ENCODE measurements around the gene ATG5.

ATG5 gene

DNA sequence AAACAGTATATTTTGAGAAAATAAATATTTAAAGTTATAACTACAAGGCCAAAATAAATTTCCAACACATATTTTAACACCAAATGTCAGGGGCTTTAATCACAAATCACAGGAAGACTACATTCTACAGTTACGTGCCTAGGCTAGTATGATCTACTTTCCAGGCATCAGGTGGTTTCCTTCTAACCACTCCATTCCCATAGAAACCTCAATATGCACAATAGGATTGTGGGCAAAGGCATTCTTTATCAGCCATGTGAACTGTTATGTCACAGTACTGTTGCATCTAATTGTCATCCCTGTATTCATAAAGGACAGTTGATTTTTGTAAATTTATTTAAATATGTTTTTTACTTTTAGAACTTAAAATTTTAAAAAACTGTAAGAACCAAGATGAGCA, 32.4 kb downstream of the ATG5 start:
- Histone ChIP-seq H3K27ac (no peak overlapping the region), H3K27me3 (ENCODE audit: insufficient read depth, low read depth) (no peaks in the 10 kb centered on the region), H3K9ac (no peak overlapping the region), H3K4me3 (IDR thresholded peaks at IDR 0.05; ENCODE audit: insufficient read depth, low read depth, low read length) (no peak overlapping the region), H3K4me2 (no peak overlapping the region), H3K79me2 (ENCODE audit: insufficient read depth, low read depth) (no peaks in the 10 kb centered on the region; the same call in 1 of the 2 replicates), H4K20me1 (ENCODE audit: insufficient read depth) (no peaks in the 10 kb centered on the region), H3K36me3 (ENCODE audit: insufficient read depth) (no peaks in the 10 kb centered on the region), H2AFZ (ENCODE audit: low read depth) (no peak overlapping the region), H3K4me1 (ENCODE audit: low read depth, poor library complexity, severe bottlenecking) (peaks cover 21% of the 10 kb centered on the region)
- TF ChIP-seq, protein P1, sequence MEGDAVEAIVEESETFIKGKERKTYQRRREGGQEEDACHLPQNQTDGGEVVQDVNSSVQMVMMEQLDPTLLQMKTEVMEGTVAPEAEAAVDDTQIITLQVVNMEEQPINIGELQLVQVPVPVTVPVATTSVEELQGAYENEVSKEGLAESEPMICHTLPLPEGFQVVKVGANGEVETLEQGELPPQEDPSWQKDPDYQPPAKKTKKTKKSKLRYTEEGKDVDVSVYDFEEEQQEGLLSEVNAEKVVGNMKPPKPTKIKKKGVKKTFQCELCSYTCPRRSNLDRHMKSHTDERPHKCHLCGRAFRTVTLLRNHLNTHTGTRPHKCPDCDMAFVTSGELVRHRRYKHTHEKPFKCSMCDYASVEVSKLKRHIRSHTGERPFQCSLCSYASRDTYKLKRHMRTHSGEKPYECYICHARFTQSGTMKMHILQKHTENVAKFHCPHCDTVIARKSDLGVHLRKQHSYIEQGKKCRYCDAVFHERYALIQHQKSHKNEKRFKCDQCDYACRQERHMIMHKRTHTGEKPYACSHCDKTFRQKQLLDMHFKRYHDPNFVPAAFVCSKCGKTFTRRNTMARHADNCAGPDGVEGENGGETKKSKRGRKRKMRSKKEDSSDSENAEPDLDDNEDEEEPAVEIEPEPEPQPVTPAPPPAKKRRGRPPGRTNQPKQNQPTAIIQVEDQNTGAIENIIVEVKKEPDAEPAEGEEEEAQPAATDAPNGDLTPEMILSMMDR (conservative IDR thresholded peaks at IDR 0.05; ENCODE audit: low read depth, low read length) = no peak

DNA sequence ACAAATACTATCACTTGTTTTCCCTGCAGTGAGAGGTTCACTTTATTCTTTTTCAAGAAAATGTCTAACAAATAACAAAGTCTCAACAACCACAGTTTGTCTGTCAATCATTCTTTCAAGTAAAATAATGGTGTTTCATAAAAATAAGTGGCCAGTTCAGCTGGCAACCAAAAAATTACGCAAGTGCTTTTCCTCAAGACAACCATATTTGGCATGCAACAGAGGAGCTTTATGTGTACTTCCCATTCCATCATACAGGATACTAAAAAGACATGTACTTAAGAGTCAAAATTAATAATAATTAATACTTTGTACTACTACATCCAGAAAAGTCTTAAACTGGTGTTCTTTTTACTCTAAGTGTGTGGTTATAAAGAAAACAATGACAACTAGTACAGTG, 34.6 kb downstream of the ATG5 start:
- H3K36me3 ChIP-seq (ENCODE audit: insufficient read depth) = no peaks in the 10 kb centered on the region
- TF ChIP-seq, protein P1 (conservative IDR thresholded peaks at IDR 0.05; ENCODE audit: low read depth, low read length) = no peak
- no peaks in the 10 kb centered on the region for H4K20me1 ChIP-seq (ENCODE audit: insufficient read depth)
- H3K4me3 ChIP-seq (IDR thresholded peaks at IDR 0.05; ENCODE audit: insufficient read depth, low read depth, low read length) = no peak overlapping the region
- H3K9ac ChIP-seq = no peak overlapping the region
- no peak overlapping the region for H3K27ac ChIP-seq
- peaks cover 8% of the 10 kb centered on the region for H3K4me1 ChIP-seq (ENCODE audit: low read depth, poor library complexity, severe bottlenecking)
- no peak overlapping the region for H2AFZ ChIP-seq (ENCODE audit: low read depth)
- no peaks in the 10 kb centered on the region for H3K27me3 ChIP-seq (ENCODE audit: insufficient read depth, low read depth)
- H3K79me2 ChIP-seq (ENCODE audit: insufficient read depth, low read depth) = no peaks in the 10 kb centered on the region; the same call in 1 of the 2 replicates
- H3K4me2 ChIP-seq = no peak overlapping the region

- Histone ChIP-seq H3K79me2 (ENCODE audit: insufficient read depth, low read depth) (no peaks in the 10 kb centered on the region; the same call in 1 of the 2 replicates), H3K36me3 (ENCODE audit: insufficient read depth) (no peaks in the 10 kb centered on the region), H3K9ac (no peak overlapping the region), H3K4me3 (IDR thresholded peaks at IDR 0.05; ENCODE audit: insufficient read depth, low read depth, low read length) (no peak overlapping the region), H3K27me3 (ENCODE audit: insufficient read depth, low read depth) (no peaks in the 10 kb centered on the region), H3K27ac (no peak overlapping the region), H4K20me1 (ENCODE audit: insufficient read depth) (no peaks in the 10 kb centered on the region), H3K4me1 (ENCODE audit: low read depth, poor library complexity, severe bottlenecking) (peaks cover 8% of the 10 kb centered on the region), H2AFZ (ENCODE audit: low read depth) (no peak overlapping the region), H3K4me2 (no peak overlapping the region)
- TF ChIP-seq, protein P1 (conservative IDR thresholded peaks at IDR 0.05; ENCODE audit: low read depth, low read length) = no peak
These were observed 35.5 kb downstream of the ATG5 start for GRCh38 chr6:106290032-106290431.

- H2AFZ ChIP-seq (ENCODE audit: low read depth) = no peak overlapping the region
- no peak overlapping the region for H3K4me3 ChIP-seq (IDR thresholded peaks at IDR 0.05; ENCODE audit: insufficient read depth, low read depth, low read length)
- H3K4me1 ChIP-seq (ENCODE audit: low read depth, poor library complexity, severe bottlenecking) = no peaks in the 10 kb centered on the region
- no peak overlapping the region for H3K4me2 ChIP-seq
- TF ChIP-seq, protein P1 (conservative IDR thresholded peaks at IDR 0.05; ENCODE audit: low read depth, low read length) = no peak
- no peaks in the 10 kb centered on the region; the same call in 1 of the 2 replicates for H3K79me2 ChIP-seq (ENCODE audit: insufficient read depth, low read depth)
- H4K20me1 ChIP-seq (ENCODE audit: insufficient read depth) = no peaks in the 10 kb centered on the region
- H3K36me3 ChIP-seq (ENCODE audit: insufficient read depth) = no peaks in the 10 kb centered on the region
- no peak overlapping the region for H3K9ac ChIP-seq
- no peaks in the 10 kb centered on the region for H3K27me3 ChIP-seq (ENCODE audit: insufficient read depth, low read depth)
- H3K27ac ChIP-seq = no peak overlapping the region
These were observed 38.3 kb downstream of the ATG5 start for GRCh38 chr6:106287215-106287614.

Data from KMS-11 (cell line).